ENCODE data around the gene THEM4.

THEM4 gene

DNA sequence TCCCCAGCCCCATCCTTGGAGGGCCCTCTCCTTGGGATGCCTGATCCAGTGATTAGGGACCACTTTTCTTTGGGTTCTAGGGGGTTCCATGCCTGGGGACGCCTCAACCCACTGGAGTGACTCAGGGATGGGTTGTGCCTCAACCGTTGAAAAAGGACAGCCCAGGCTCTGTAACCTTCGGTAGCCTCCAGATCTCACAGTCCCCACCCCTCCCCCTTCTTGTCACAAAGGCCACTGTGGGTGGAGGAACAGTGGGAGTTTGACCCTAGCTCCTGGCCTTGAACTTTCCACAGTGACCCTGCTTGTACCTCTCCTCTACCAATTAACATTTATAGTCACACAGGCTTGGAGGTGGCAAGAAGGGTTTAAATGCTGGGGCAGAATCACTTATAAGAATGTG, 75.1 kb downstream of the THEM4 start:
- DNase-seq: no peak

DNA sequence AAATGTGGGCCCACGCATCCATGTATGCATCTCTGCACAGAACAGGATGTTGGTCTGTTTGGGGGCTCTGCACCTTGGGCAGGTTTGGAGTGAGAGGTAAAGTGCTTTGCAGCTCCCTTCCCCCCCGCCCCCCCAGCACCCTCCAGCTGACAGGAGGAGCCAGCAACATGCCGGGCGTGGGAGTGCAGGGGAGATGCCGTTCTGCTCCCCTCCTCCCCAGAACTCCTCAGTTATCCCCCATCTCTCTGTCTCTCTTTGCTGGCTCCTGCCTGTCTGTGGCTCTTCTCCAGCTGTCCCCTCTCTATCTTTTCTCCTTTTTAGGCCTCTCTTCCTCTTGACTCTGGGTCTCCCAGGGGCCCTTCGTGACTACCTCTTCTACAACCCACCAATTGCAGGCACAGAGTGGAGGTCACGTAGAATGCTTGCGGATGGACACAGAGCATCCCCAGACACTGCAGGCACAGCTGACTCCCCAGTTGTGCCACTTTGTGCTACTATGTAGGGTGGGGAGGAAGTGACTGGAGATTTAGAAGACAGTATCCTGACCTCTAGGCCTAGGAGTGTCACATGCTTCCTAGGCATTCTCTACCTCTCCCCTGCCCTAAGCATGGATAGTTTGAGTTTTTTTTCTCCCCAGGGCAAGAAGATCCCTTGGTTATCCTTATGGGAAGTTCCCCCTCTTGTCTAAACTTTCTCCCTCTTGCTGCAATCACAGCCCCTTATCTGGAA, 76.0 kb downstream of the THEM4 start:
- DNase-seq: no peak

DNA sequence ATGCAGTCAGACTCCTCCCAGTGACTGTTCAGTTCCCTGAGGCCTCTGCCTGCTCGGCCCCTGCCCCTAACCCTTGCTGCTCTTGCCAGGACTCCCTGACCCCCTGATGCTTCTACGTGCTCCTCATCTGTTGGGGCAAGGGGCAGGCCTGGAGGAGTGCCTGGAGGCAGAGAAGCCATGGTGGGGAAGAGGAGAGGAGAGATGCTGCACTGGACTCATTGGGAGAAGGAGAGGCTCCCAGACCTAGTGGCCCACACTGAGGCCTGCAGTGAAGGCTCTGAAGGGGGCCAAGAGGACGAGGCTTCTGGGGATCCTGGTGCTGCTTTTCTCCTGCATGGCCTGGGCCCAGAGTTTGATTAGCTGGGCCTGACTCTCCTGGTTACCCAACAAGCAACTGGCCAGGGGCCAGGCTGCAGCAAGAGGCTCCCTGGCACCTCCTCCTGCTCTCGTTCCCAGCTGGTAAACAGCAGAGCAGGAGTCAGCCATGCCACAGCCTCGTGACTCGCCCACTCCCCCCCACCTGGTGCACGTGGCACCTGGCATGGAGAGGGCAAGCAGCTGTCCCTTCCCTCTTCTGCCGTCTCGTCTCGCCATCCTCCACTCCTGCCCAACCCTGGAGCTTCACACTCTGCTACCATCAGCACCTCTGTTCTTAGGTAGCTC, 76.9 kb downstream of the THEM4 start:
- peak; percentile 52 for DNase-seq

DNA sequence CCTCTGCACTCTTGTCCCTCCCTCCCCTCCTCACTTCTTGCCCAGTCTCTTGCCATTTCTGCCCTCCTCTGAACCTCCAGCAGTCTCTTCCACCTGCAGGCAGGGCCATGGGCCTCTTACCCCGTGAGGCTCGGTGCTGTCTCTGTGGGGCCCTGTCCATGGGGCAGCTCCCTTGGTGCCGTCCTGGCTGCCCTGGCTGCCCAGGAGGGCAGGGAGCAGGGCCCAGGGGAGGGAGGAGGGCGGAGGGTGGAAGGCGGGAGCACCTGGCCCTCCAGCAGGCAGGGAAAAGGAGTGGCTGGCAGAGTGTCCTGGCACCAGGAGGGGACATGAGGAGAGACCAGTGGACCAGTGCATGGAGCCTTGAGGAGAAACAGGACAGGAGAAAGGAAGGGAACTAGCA, 77.7 kb downstream of the THEM4 start, which contains the start of gene RORC:
RORC (minus strand) TSS at position 198 of the 400 bp plus-strand sequence; CDS start at position 160, 38 bp downstream.
- peak; percentile 33 for DNase-seq

DNA sequence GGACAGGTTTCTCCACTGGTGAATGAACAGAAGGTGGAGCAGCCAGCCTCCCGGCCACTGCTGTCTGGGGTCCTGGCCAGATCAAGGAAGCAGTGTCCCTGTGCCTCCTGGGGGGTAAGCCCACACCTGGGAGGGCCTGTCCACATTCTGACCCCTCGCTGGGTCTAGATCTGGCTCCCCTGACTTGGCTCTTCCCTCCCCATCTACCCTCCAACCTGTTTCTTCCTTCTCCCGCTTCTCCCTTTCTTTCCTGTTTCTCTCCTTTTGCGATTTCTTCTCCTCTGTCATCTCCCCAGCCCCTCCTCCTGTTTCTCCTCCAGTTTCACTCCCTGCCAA, 78.1 kb downstream of the THEM4 start:
- DNase-seq: no peak

DNA sequence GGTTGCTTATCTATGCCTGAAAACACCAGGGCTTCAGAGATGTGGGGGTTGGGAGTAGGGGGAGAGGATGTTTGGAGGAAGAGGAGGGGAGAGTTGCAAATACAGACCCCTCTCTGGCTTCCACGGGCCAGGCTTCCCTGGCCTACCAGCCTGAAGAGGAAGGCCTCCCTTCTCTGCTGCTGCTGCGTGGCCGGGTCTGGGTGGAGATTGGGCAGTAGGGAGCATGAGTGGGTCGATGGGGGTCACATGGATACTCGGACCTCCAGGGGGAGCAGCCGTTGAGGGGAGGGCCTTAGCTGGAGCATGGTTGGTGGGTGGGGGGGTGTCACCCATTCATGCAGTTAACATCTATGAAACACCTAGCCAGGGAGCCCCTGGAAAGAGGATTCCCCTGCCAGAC, 79.3 kb downstream of the THEM4 start:
- DNase-seq: no peak

DNA sequence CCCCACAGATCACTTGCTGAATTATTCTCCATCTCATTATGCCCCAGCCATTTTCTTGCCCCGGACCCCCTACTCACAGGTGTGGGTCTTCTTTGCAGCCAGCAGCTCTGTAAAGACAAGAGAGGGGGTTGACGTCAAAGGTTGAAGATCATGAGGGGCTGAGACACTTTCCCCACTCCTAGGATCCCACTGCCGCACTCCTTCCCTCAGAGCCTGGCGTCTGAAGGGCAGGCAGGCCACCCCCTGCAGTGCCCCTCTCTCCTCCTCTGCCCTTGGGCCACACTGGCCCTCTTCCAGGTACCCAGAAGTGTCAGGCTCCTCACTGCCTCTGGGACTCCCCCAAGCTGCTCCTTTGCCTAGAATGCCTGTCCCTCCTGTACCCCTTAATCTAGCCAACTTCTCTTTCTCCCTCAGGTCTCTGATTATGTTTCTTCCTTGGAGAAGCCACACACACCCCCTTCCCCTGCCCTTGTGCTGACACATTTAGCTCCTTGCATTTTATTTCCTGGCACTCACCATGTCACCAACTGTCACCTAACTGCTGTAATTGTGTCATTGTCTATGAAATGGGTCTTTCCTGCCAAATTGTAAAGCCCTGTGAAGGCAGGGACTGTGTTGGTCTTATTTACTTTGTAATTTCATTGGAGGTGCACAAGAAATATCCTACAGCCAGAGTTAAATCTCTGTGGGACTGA, 79.8 kb downstream of the THEM4 start:
- DNase-seq: no peak

DNA sequence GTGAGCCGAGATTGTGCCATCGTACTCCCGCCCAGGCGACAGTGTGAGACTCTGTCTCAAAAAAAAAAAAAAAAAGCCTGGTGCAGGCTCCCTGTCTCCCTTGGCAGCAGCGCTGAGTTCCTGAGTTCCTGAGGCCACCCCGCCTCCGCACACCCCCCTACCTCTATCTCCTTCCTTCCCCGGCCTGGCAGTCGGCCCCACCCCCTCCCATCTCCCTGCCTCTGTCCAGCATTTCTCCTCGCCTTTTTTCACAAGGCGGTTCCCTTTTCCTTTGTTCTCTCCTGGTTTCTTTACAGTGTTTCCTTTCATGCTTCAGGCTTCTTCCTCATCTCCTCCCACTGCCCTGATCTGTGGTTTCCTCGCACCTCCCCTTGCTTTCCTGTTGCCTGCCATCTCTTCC, 80.4 kb downstream of the THEM4 start:
- no peak for DNase-seq

DNA sequence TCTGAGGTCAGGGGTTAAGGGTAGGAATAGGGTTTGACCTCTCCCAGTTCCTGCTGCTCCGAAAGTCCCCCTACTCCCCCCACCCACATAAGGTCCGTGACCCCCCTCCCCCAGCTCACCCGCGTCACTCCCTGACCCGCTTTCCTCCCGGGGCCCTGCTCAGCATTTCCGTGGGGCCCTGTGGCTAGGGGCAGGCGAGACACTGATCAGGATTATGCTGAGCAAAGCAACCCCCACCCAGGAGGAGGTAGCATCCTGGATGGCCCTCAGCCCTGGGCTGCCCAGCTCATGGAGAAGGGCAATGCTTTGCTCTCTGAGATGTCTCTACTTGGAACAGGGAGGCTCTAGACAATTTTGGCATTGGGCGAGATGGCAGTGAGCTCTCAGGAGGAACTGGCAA, 81.5 kb downstream of the THEM4 start:
- DNase-seq: no peak

DNA sequence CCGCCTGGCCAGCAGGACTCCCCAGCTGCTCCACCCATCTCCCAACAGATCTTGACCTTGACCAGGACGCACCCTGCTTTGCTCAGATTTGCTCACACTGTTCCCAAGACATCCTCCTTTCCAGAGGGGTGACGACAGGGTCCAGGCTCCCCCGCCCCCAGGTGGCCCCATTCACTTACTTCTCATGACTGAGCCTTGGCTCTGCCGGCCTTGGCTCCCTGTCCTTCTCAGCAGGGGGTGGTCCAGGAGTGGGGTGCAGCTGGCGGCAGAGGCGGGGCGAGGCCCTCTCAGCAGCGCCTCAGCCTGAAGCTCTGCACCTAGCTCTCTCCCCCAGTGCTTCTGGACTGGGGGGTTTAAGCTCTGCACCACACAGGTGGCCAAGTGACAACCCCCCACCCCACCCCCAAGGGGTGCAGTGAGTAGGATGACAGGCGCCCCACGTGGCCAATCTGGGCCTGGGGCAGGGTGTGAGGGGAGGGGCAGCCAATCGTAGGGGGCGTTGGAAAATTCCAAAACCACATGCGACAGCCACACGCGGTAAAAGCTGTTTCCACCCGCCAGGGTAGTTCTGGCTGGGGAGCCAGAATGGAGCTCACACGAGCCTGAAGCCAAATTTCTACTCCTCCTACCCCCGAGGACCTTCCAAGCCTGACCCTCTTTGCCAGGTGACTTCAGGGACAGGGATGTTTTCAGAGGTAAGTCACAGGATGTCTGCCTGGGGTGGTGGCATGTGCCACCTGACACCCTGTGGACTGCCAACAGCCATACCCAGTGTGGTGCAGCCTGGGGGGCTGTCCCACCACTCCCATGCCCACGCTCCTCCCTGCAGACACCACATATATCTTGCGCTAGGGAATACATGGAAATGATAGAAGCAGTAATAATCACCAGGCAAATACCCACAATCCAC, 83.3 kb downstream of the THEM4 start:
- no peak for DNase-seq

DNA sequence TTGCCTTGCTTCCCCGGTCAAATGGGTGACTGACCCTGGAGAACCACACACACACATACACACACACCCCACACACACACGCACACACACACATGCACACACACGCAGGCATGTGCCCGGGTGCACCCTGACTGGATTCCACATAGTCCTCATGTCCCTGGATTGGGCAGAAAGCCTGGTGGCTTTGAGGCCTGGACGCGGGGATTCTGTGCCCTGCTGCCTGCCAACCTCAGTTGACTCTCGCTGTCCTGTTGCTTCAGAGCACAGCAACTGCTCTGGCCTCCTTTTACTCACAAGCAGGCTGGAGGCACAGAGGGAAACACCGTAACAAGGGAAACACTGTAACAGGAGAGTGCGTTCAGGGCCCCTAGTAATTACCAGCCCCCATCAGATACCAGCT, 84.1 kb downstream of the THEM4 start:
- no peak for DNase-seq
